Measurements from ENCODE around the gene ANTXR2.

Gene ANTXR2

GRCh38 chr4:80111276-80111675, 38.2 kb upstream of the ANTXR2 start:
- DNase-seq (ENCODE audit: extremely low read depth, low read depth) = no peak

DNA sequence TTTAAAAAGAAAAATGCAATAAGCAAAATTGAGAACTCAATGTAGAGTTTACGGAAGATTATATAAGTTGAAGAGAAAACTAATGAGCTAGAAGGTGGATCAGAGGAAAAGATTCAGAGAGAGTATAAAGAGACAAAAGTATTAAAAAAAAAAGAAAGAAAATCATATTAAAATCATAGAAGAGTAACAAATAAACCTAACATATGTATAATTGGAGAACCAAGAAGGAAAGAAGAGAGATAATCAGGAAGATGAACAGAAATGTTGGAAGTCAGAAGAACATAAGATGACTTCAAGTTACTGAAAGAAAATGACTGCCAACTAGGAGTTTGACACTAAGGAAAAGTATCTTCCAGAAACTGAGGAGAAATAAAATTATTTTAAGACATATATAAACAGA, 34.3 kb upstream of the ANTXR2 start:
- TF ChIP-seq CTCF (IDR thresholded peaks at IDR 0.05; ENCODE audit: low read depth, low read length) = no peak
- DNase-seq (ENCODE audit: extremely low read depth, low read depth) = no peak

More at GRCh38 chr4:80111276-80111675, 38.2 kb upstream of the ANTXR2 start:
- TF ChIP-seq CTCF (IDR thresholded peaks at IDR 0.05; ENCODE audit: low read depth, low read length) = no peak

DNA sequence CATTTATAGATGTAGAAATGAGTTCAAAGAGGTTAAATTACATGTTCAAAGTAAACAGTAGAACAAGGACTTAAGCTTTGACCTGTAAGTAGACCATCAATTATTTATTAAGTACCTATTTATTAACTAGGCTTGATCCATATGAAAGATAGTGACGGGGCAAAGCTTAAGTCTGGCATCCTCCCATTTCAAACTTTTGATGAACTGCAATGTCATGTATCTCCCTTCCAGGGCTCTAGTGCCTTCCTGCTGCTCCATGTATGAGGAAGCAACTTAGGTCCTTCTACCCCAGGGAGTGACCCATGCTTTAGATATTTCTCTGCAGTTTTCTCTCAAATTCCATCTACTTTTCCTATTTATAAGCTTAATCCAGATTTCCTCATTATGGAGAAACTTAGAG, 31.9 kb upstream of the ANTXR2 start:
- TF ChIP-seq CTCF (IDR thresholded peaks at IDR 0.05; ENCODE audit: low read depth, low read length) = no peak
- no peak for DNase-seq (ENCODE audit: extremely low read depth, low read depth)

DNA sequence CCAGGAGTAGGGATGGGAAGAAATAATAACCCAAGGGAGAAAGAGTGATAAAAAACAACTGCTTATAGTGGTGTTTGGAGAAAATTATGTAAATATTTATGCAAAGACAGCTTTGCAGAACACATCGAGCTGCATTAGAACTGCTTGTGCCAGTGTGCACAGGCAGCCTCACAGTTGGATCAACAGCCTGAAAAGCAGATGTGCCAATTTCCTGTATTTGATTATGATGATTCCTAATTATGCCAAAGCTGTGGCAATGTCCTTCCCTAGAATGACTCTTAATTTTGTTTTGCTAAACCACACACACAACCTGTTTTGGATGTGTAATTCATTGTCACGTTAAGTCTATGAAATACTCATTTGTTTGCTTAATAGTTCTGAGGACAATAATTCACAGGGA, 30.6 kb upstream of the ANTXR2 start:
- no peak for DNase-seq (ENCODE audit: extremely low read depth, low read depth)
- TF ChIP-seq CTCF (IDR thresholded peaks at IDR 0.05; ENCODE audit: low read depth, low read length) = no peak

GRCh38 chr4:80101792-80102116, 28.7 kb upstream of the ANTXR2 start:
- TF ChIP-seq CTCF (IDR thresholded peaks at IDR 0.05; ENCODE audit: low read depth, low read length) = no peak
- DNase-seq (ENCODE audit: extremely low read depth, low read depth) = no peak

DNA sequence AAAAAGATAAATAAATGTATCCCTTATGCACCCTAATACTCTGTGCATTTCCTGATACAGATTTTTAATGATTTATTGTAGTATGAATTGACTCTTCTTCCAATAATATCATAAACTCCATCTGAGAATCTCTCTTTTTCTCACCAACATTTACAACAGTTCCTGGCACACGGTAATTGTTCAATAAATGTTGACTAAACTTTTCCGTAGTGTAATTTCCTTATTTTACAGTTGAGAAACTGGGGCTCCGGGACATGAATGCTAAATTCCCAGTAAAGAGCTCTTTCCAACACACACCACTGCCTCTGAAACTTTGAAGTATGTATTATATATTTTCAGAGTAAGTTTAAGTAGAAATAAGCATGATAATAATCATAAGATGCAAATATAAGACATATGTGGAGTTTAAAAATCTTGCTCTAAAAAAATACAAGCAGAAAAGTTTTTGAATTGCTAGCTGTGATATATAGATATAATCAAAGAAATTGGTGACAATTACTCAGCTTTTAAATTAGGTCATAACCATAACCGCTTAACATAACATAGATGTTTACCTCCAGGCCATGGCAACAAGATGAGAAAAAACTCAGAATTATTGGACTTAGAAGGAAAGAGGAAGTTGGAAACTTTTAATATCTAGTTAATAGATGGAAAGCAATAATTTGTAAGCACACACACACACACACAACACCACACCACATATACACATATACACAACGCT, 28.2 kb upstream of the ANTXR2 start:
- TF ChIP-seq CTCF (IDR thresholded peaks at IDR 0.05; ENCODE audit: low read depth, low read length) = no peak
- DNase-seq (ENCODE audit: extremely low read depth, low read depth) = no peak

DNA sequence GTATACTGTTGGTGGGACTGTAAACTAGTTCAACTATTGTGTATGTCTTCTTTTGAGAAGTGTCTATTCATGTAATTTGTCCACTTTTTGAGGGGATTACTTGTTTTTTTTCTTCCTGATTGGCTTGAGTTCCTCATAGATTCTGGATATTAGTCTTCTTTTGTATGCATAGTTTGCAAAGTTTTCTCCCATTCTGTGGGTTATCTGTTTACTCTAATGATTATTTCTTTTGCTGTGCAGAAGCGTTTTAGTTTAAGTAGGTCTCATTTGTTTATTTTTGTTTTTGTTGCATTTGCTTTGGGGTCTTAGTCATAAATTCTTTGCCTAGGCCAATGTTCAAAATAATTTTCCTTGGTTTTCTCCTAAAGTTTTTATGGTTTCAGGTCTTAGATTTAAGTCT, 26.6 kb upstream of the ANTXR2 start:
- DNase-seq (ENCODE audit: extremely low read depth, low read depth) = no peak
- no peak for TF ChIP-seq CTCF (IDR thresholded peaks at IDR 0.05; ENCODE audit: low read depth, low read length)
